GM19463 (cell line): ENCODE results near the gene INMT.

Source experiments
- ATAC-seq: cut with Tn5 transposase; IDR thresholded peaks from one replicate; pipeline ENCODE4 v1.9.1; 2021; ENCODE audit warnings: mild to moderate bottlenecking, moderate library complexity; ENCODE audit not compliant: unreplicated experiment

The INMT gene

GRCh38 chr7:30805931-30806330, 54.0 kb downstream of the INMT start:
- no peak for ATAC-seq
